ENCODE measurements around the gene S100A7A.

Gene S100A7A

GRCh38 chr1:153415850-153416570 lies at the start of gene S100A7A:
Gene S100A7A, plus strand, starts transcription at chr1:153416520. Its CDS starts 1,563 bp downstream, at chr1:153418083.
- DNase-seq: no peak

GRCh38 chr1:153367090-153367489 lies 49.2 kb upstream of the S100A7A start:
- DNase-seq: no peak

GRCh38 chr1:153368495-153368894 lies 47.8 kb upstream of the S100A7A start:
- no peak for DNase-seq

GRCh38 chr1:153370146-153370545 lies 46.2 kb upstream of the S100A7A start:
- DNase-seq: no peak

- DNase-seq: no peak
Measured at GRCh38 chr1:153371231-153371630, 45.1 kb upstream of the S100A7A start.

GRCh38 chr1:153372571-153372970 lies 43.7 kb upstream of the S100A7A start:
- DNase-seq: no peak

- DNase-seq: no peak
Measured at GRCh38 chr1:153374071-153374470, 42.2 kb upstream of the S100A7A start.

GRCh38 chr1:153375511-153375910 lies 40.8 kb upstream of the S100A7A start, which contains the start of gene S100A12:
Gene S100A12, minus strand, starts transcription at chr1:153375621. Its CDS starts 1,029 bp downstream, at chr1:153374592.
- no peak for DNase-seq

GRCh38 chr1:153379591-153379990 lies 36.7 kb upstream of the S100A7A start:
- DNase-seq: no peak

GRCh38 chr1:153380711-153381110 lies 35.6 kb upstream of the S100A7A start:
- no peak for DNase-seq

GRCh38 chr1:153384958-153385580 lies 31.3 kb upstream of the S100A7A start:
- no peak for DNase-seq

- no peak for DNase-seq
Measured at GRCh38 chr1:153386500-153386901, 29.8 kb upstream of the S100A7A start.

GRCh38 chr1:153387001-153387400 lies 29.3 kb upstream of the S100A7A start:
- no peak for DNase-seq

GRCh38 chr1:153387785-153388184 lies 28.5 kb upstream of the S100A7A start:
- DNase-seq: no peak

GRCh38 chr1:153389401-153389800 lies 26.9 kb upstream of the S100A7A start:
- no peak for DNase-seq

GRCh38 chr1:153389973-153390879 lies 26.1 kb upstream of the S100A7A start:
- no peak for DNase-seq

GRCh38 chr1:153390938-153391710 lies 25.2 kb upstream of the S100A7A start, which contains the start of gene S100A8:
Gene S100A8, minus strand, starts transcription at chr1:153391073. Its CDS starts 538 bp downstream, at chr1:153390535.
- no peak for DNase-seq

- no peak for DNase-seq
Measured at GRCh38 chr1:153392258-153392657, 24.1 kb upstream of the S100A7A start.

- DNase-seq: no peak
Measured at GRCh38 chr1:153392822-153393221, 23.5 kb upstream of the S100A7A start.

- DNase-seq: no peak
Measured at GRCh38 chr1:153393926-153394325, 22.4 kb upstream of the S100A7A start.

GRCh38 chr1:153394391-153394790 lies 21.9 kb upstream of the S100A7A start:
- DNase-seq: no peak

GRCh38 chr1:153395136-153395685 lies 21.1 kb upstream of the S100A7A start:
- DNase-seq: no peak
